PC-3 (cell line): ENCODE results near the gene C12orf60. TPM values are rescaled to one million over a fixed set of nuclear protein-coding genes. Genes with fewer than 3 reads are reported as not detected.

Experiments
- ATAC-seq: fragments of 200-7000 bp; cut with Tn5 transposase; 2 replicates; pipeline ENCODE4 v1.9.1; 2020; ENCODE audit warnings: mild to moderate bottlenecking, moderate library complexity
- BruUV-seq: library from RNA; stranded (reverse); fragments of 400-500 nt; replicated peaks from 2 replicates; lab custom pipeline; 2021; lab: Mats Ljungman, UMichigan
- CTCF ChIA-PET: fragments of 300-600 bp; sonication (Branson Sonifier 250); formaldehyde crosslinking; loops from one replicate; lab custom pipeline; 2022; ENCODE audit warnings: antibody characterized with exemption; lab: Charles Lee
- POLR2A ChIA-PET: fragments of 300-600 bp; sonication (Branson Sonifier 250); formaldehyde crosslinking; loops from one replicate; lab custom pipeline; 2022; ENCODE audit warnings: antibody characterized with exemption; ENCODE audit not compliant: unreplicated experiment; lab: Charles Lee
- DNase-seq: peaks from one replicate; pipeline ENCODE4 v3.0.0-alpha.2; 2015
- H2AFZ ChIP-seq: fragments of 300-600 bp; sonication (generic); 2 replicates; pipeline ENCODE4 v1.6.0; 2016; ENCODE audit warnings: antibody characterized with exemption, low read length
- H3F3A ChIP-seq: fragments of 300-600 bp; sonication (generic); one replicate; pipeline ENCODE4 v1.6.0; 2017; ENCODE audit warnings: antibody characterized with exemption, low read length, control low read depth, mild to moderate bottlenecking; ENCODE audit not compliant: unreplicated experiment
- H3K27ac ChIP-seq: fragments of 300-600 bp; sonication (generic); 2 replicates; pipeline ENCODE4 v1.5.1; 2016; ENCODE audit warnings: mild to moderate bottlenecking, low read length
- H3K27me3 ChIP-seq: fragments of 300-600 bp; sonication (generic); 2 replicates; pipeline ENCODE4 v1.6.1; 2016; ENCODE audit warnings: low read length, mixed read lengths
- H3K36me3 ChIP-seq: fragments of 300-600 bp; sonication (generic); 2 replicates; pipeline ENCODE4 v1.6.1; 2016; ENCODE audit warnings: low read depth, mixed run types, low read length, mixed read lengths
- H3K4me1 ChIP-seq: fragments of 300-600 bp; sonication (generic); 2 replicates; pipeline ENCODE4 v1.5.1; 2016; ENCODE audit warnings: low read length; ENCODE audit not compliant: insufficient read depth
- H3K4me2 ChIP-seq: fragments of 300-600 bp; sonication (generic); 2 replicates; pipeline ENCODE4 v1.6.0; 2016; ENCODE audit warnings: low read length
- H3K4me3 ChIP-seq: fragments of 300-600 bp; sonication (generic); 2 replicates; pipeline ENCODE4 v1.5.1; 2016; ENCODE audit warnings: mild to moderate bottlenecking, low read length, mixed read lengths
- H3K79me2 ChIP-seq: fragments of 300-600 bp; sonication (generic); 2 replicates; pipeline ENCODE4 v1.6.1; 2017; ENCODE audit warnings: low read length, mixed read lengths
- H3K9ac ChIP-seq: fragments of 300-600 bp; sonication (generic); 2 replicates; pipeline ENCODE4 v1.6.0; 2016; ENCODE audit warnings: mild to moderate bottlenecking, low read length
- H3K9me2 ChIP-seq: fragments of 300-600 bp; sonication (generic); replicated peaks from 2 replicates; pipeline ENCODE4 v1.6.1; 2016; ENCODE audit warnings: mixed run types, low read length, mixed read lengths
- H3K9me3 ChIP-seq: fragments of 300-600 bp; sonication (generic); 2 replicates; pipeline ENCODE4 v1.6.1; 2016; ENCODE audit warnings: low read length, mixed read lengths
- H4K20me1 ChIP-seq: fragments of 300-600 bp; sonication (generic); 2 replicates; pipeline ENCODE4 v1.6.1; 2016; ENCODE audit warnings: low read length, mixed read lengths
- CTCF ChIP-seq: fragments of 300-600 bp; sonication (generic); conservative IDR thresholded peaks from 2 replicates; pipeline ENCODE4 v1.5.1; 2017; ENCODE audit warnings: antibody characterized with exemption, low read depth, mild to moderate bottlenecking, low read length
- EZH2 ChIP-seq: fragments of 300-600 bp; sonication (generic); IDR thresholded peaks from one replicate; pipeline ENCODE4 v1.6.1; 2017; ENCODE audit warnings: antibody characterized with exemption, mild to moderate bottlenecking, low read length; ENCODE audit not compliant: unreplicated experiment
- EZH2phosphoT487 ChIP-seq: fragments of 300-600 bp; sonication (generic); IDR thresholded peaks from 2 replicates; pipeline ENCODE4 v1.6.1; 2018; ENCODE audit warnings: mild to moderate bottlenecking, antibody characterized with exemption, low read length, borderline replicate concordance
- intact Hi-C: fragments of 100-400 bp; cut with micrococcal nuclease; formaldehyde crosslinking; loops from 2 replicates; pipeline ENCODE4 v1.9.0; 2023
- total RNA-seq: library from RNA; depleted of rRNA; stranded (reverse); fragments of >200 nt; gene quantifications from 2 replicates; pipeline ENCODE4 v1.2.3, GENCODE V29; 2014

The C12orf60 gene
- total RNA-seq, 1 experiment from 2014 or later: 0.47 TPM

- no peak for ATAC-seq
- no TSS peak for BruUV-seq
Observed at GRCh38 chr12:14776236-14776961, 27.1 kb upstream of the C12orf60 start.

DNA sequence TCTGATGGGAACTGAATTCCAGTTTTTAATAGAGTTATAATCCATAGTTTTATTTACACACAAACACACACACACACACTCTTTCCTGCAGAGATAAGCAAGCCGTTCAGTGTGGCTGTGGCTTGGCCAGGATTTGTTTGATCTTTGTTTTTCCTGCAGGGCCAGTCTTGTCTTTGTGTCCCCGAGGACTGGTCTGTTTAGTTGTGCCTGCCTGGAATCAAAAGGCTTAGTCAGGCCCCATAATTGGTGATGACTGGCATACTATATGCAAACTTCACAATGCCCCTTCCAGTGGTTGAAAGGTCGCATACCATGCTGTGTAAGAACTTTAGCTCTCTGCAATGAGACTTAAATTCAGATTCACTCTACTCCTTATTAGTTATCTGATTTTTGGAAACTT is 26.2 kb upstream of the C12orf60 start:
- ChIA-PET CTCF (interaction anchor here (1.2 kb wide), 1 partner anchor 9 kb away, joined by 3 read pairs; no protein-coding TSS in a partner anchor), POLR2A (no interaction called here)
- intact Hi-C loops: loop anchor here (1.0 kb wide), 1 partner anchor 26 kb away; the partner anchor contains the start of genes C12orf60 and WBP11
- no peaks in the 10 kb centered on the region for H3F3A ChIP-seq
- BruUV-seq: no TSS peak
- H3K27ac ChIP-seq: peak overlapping the region; percentile 64
- DNase-seq (peak; percentile 86), ATAC-seq (peak; percentile 25)
- no peaks in the 10 kb centered on the region for H4K20me1 ChIP-seq
- H3K4me2 ChIP-seq: peak overlapping the region; percentile 89
- no peaks in the 10 kb centered on the region for H3K36me3 ChIP-seq
- no peaks in the 10 kb centered on the region for H3K9me3 ChIP-seq
- H3K4me1 ChIP-seq: peaks cover 32% of the 10 kb centered on the region
- no peaks in the 10 kb centered on the region for H3K27me3 ChIP-seq
- no peak for TF ChIP-seq EZH2phosphoT487
- no peak for TF ChIP-seq EZH2
- TF ChIP-seq CTCF: no peak
- peaks cover 23% of the 10 kb centered on the region for H3K79me2 ChIP-seq
- H3K9ac ChIP-seq: no peak overlapping the region
- no peaks in the 10 kb centered on the region for H3K9me2 ChIP-seq
- H3K4me3 ChIP-seq: peak overlapping the region; percentile 92; the same call in 1 of the 2 replicates
- H2AFZ ChIP-seq: no peak overlapping the region

More at GRCh38 chr12:14776236-14776961, 27.1 kb upstream of the C12orf60 start:
- Histone ChIP-seq H3K4me2 (peak overlapping the region; percentile 89), H3K9me3 (no peaks in the 10 kb centered on the region), H3F3A (no peaks in the 10 kb centered on the region), H3K9me2 (no peaks in the 10 kb centered on the region), H3K9ac (0 out of 2 replicates have a peak overlapping the region, but pooled peaks have one; percentile 78), H3K4me1 (peaks cover 37% of the 10 kb centered on the region), H2AFZ (no peak overlapping the region), H3K36me3 (no peaks in the 10 kb centered on the region), H3K79me2 (peaks cover 23% of the 10 kb centered on the region), H4K20me1 (no peaks in the 10 kb centered on the region), H3K27ac (peak overlapping the region; percentile 64), H3K4me3 (peak overlapping the region; percentile 92), H3K27me3 (no peaks in the 10 kb centered on the region)
- CTCF ChIA-PET: no interaction called here
- peak; percentile 38 for DNase-seq
- intact Hi-C loops: loop anchor here (1.0 kb wide), 1 partner anchor 219 kb away; no protein-coding TSS in a partner anchor
- POLR2A ChIA-PET: interaction anchor here (1.1 kb wide), 1 partner anchor 26 kb away, joined by 7 read pairs; no protein-coding TSS in a partner anchor
- TF ChIP-seq CTCF: peak; percentile 53
- no peak for TF ChIP-seq EZH2phosphoT487

DNA sequence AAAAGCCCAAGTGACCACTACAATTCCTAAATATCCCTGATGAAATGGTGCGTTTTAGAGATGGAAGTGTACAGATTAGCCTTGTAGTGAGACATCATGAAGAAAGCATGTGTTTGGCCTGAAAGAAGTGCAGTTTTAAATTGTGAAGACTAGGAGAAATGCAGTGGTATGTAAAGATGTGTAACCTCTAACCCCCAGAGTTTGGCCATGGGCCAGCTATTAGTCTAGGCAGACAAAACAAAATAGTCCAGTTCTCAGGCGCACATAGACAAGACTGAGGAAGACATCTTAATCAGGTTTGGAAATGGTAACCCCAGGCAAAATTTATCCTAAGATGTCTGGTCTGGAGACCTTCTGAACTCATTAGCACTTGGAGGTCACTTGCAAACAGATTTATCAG is 23.6 kb upstream of the C12orf60 start:
- Histone ChIP-seq H3F3A (no peaks in the 10 kb centered on the region), H3K4me1 (peaks cover 26% of the 10 kb centered on the region), H3K4me3 (no peak overlapping the region), H4K20me1 (no peaks in the 10 kb centered on the region), H3K9me3 (no peaks in the 10 kb centered on the region), H3K36me3 (no peaks in the 10 kb centered on the region; the same call in 1 of the 2 replicates), H2AFZ (no peak overlapping the region), H3K9me2 (no peaks in the 10 kb centered on the region), H3K79me2 (peaks cover 16% of the 10 kb centered on the region), H3K9ac (no peak overlapping the region), H3K27ac (no peak overlapping the region), H3K4me2 (no peak overlapping the region), H3K27me3 (no peaks in the 10 kb centered on the region)
- POLR2A ChIA-PET: no interaction called here
- DNase-seq (no peak), ATAC-seq (no peak)
- TF ChIP-seq EZH2 (no peak), EZH2phosphoT487 (no peak), CTCF (no peak)
- no TSS peak for BruUV-seq
- CTCF ChIA-PET: no interaction called here
- intact Hi-C loops: no loop called here
